NB4 (cell line): ENCODE data around the gene PROC.
A peak's percentile ranks its signal among the peaks of the same experiment; 100 is the strongest.

Source experiments
- POLR2A ChIP-seq: IDR thresholded peaks from 2 replicates; pipeline ENCODE4 v1.6.1; 2011; ENCODE audit warnings: mild to moderate bottlenecking; ENCODE audit not compliant: insufficient read length; ENCODE audit errors: extremely low read depth
- TF ChIP-seq, protein P1 (sequence below): IDR thresholded peaks from one replicate; pipeline ENCODE4 v1.5.1; 2012; ENCODE audit warnings: low read depth, low read length
- TF ChIP-seq, protein P2 (sequence below): IDR thresholded peaks from 2 replicates; pipeline ENCODE4 v1.6.1; 2011; ENCODE audit warnings: low read depth, low read length

DNA sequence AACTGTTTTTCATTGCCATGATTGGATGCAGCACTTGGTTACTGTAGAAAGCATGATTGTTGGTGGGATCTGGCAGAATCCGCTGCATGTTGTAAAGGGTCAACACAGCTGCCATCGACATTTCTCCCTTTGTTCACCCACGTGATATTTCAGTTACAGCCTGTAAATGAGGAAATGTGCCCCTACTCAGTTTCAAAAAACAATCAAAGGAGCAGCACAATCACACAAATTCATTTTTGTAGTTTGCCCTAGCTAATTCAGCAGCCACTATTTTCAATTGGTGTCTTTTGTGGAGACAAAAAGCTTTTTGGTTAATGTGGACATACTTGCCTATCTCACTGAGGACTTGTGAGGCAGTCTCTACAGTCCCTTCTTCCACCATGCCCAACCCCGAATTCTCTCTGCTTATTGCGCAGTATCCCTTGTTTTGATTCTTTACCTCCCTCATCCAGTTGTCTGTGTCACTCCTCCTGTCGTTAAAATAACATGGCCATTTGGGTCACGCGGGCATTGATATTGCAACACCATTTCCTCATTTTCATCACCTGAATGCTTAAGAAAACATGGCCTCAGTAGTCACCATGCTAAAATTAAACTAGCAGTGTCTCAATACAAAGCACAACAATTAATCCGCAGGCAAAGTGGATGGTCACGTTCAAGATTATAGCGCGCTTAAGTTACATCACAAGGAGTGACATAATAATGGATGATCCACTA is 6.4 kb upstream of the PROC start:
- TF ChIP-seq, protein P1, sequence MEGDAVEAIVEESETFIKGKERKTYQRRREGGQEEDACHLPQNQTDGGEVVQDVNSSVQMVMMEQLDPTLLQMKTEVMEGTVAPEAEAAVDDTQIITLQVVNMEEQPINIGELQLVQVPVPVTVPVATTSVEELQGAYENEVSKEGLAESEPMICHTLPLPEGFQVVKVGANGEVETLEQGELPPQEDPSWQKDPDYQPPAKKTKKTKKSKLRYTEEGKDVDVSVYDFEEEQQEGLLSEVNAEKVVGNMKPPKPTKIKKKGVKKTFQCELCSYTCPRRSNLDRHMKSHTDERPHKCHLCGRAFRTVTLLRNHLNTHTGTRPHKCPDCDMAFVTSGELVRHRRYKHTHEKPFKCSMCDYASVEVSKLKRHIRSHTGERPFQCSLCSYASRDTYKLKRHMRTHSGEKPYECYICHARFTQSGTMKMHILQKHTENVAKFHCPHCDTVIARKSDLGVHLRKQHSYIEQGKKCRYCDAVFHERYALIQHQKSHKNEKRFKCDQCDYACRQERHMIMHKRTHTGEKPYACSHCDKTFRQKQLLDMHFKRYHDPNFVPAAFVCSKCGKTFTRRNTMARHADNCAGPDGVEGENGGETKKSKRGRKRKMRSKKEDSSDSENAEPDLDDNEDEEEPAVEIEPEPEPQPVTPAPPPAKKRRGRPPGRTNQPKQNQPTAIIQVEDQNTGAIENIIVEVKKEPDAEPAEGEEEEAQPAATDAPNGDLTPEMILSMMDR: no peak
- TF ChIP-seq POLR2A: no peak
- TF ChIP-seq, protein P2, sequence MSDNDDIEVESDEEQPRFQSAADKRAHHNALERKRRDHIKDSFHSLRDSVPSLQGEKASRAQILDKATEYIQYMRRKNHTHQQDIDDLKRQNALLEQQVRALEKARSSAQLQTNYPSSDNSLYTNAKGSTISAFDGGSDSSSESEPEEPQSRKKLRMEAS: peak; percentile 81
